Endodermal cell (in vitro differentiated cells): ENCODE data around the gene INPP4B. TPM values are rescaled to one million over a fixed set of nuclear protein-coding genes. Genes with fewer than 3 reads are reported as not detected.

Experiments
- DNase-seq: peaks from one replicate; pipeline ENCODE4 v3.0.0-alpha.2; 2017
- H3K27ac ChIP-seq: 2 replicates; pipeline ENCODE4 v1.5.1; 2013; ENCODE audit warnings: mild to moderate bottlenecking, low read depth, low read length, moderate library complexity
- H3K27me3 ChIP-seq: 2 replicates; pipeline ENCODE4 v1.6.1; 2013; ENCODE audit warnings: mild to moderate bottlenecking, low read length, moderate library complexity; ENCODE audit not compliant: insufficient read depth, control insufficient read depth, poor library complexity, severe bottlenecking
- H3K36me3 ChIP-seq: 2 replicates; pipeline ENCODE4 v1.7.0; 2013; ENCODE audit warnings: mild to moderate bottlenecking, low read length, moderate library complexity; ENCODE audit not compliant: control insufficient read depth, insufficient read depth
- H3K4me1 ChIP-seq: one replicate; pipeline ENCODE4 v1.7.0; 2013; ENCODE audit warnings: low read length; ENCODE audit not compliant: control insufficient read depth, insufficient read depth
- H3K4me3 ChIP-seq: 2 replicates; pipeline ENCODE4 v1.5.1; 2013; ENCODE audit warnings: mild to moderate bottlenecking, low read length, moderate library complexity
- H3K9ac ChIP-seq: 2 replicates; pipeline ENCODE4 v1.6.1; 2013; ENCODE audit warnings: mild to moderate bottlenecking, low read length, moderate library complexity; ENCODE audit not compliant: poor library complexity, severe bottlenecking; ENCODE audit errors: extremely low read depth
- H3K9me3 ChIP-seq: 2 replicates; pipeline ENCODE4 v1.6.1; 2013; ENCODE audit warnings: mild to moderate bottlenecking, low read length, moderate library complexity; ENCODE audit not compliant: control insufficient read depth
- H3K27ac Mint-ChIP-seq: 2 replicates; pipeline ENCODE4 v1.8.0; 2020; ENCODE audit warnings: mixed read lengths
- H3K27me3 Mint-ChIP-seq: 2 replicates; pipeline ENCODE4 v1.8.0; 2021; ENCODE audit warnings: mild to moderate bottlenecking, mixed read lengths; ENCODE audit not compliant: insufficient read depth
- H3K36me3 Mint-ChIP-seq: 2 replicates; pipeline ENCODE4 v1.8.0; 2020; ENCODE audit warnings: low read depth, mixed read lengths
- H3K4me1 Mint-ChIP-seq: 2 replicates; pipeline ENCODE4 v1.8.0; 2020; ENCODE audit warnings: mixed read lengths
- H3K4me3 Mint-ChIP-seq: 2 replicates; pipeline ENCODE4 v1.8.0; 2020; ENCODE audit warnings: mild to moderate bottlenecking, moderate library complexity, mixed read lengths
- H3K9me3 Mint-ChIP-seq: 2 replicates; pipeline ENCODE4 v1.8.0; 2020; ENCODE audit warnings: mild to moderate bottlenecking, mixed read lengths
- CTCF ChIP-seq: fragments of 200-600 bp; sonication (generic); conservative IDR thresholded peaks from 2 replicates; pipeline ENCODE4 v1.5.0; 2021; ENCODE audit warnings: antibody characterized with exemption, mild to moderate bottlenecking
- WGBS, 2 experiments: methylation state at CpG; one replicate each; pipeline versions ENCODE4 v1.1.5 to v1.1.7; 2013; ENCODE audit warnings: missing lambda C conversion rate in 2 of 2, mixed read lengths in 1 of 2; ENCODE audit not compliant: insufficient coverage in 1 of 2, insufficient read length in 1 of 2; 5-methylcytosine and 5-hydroxymethylcytosine counted together
- total RNA-seq, 2 donors: library from RNA; stranded (reverse); fragmentation: NEBNext Ultra II Directional in 1 of 2; extraction: Animal tissue kit (Norgen Biotek cat#: 25700) in 1 of 2; gene quantifications; 2 replicates in 1 of 2; 3 replicates in 1 of 2; pipeline ENCODE4 v1.2.1, GENCODE V29; 2021

The INPP4B gene
- total RNA-seq, 2 donors from 2014 or later: 0.64 to 0.66 TPM

DNA sequence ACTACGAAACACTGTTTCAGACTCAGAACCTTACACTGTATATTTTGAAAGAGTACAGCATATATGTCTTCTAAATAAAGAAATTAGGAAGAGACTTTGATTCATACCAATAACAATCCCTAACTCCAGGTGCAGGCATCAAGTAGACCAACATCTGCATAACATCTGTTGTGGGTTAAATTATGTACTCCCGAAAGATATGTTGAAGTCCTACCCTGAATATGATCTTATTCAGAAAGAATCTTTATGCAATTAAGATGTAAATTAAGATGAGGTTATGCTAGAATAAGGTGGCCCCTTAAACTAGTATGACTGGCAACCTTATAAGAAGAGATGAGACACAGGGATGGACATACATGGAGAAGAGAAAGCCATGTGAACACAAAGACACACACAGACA is 117.9 kb downstream of the INPP4B start:
- TF ChIP-seq CTCF: no peak
- WGBS, 2 experiments: 88% methylated on average over 2 of the region's 2 CpGs; no CpG with 5 or more reads in 1 of the 2 experiments

GRCh38 chr4:142727149-142727548 is 119.0 kb downstream of the INPP4B start:
- H3K9me3 ChIP-seq: no peaks in the 10 kb centered on the region
- no peak overlapping the region for H3K27ac Mint-ChIP-seq
- no peak for TF ChIP-seq CTCF
- no peak overlapping the region for H3K4me3 Mint-ChIP-seq
- no peak overlapping the region for H3K9ac ChIP-seq
- H3K9me3 Mint-ChIP-seq: no peaks in the 10 kb centered on the region
- H3K36me3 ChIP-seq: no peaks in the 10 kb centered on the region
- H3K4me1 ChIP-seq: no peaks in the 10 kb centered on the region
- no peak overlapping the region for H3K27ac ChIP-seq
- no peaks in the 10 kb centered on the region for H3K4me1 Mint-ChIP-seq
- no peak overlapping the region for H3K4me3 ChIP-seq
- H3K36me3 Mint-ChIP-seq: no peaks in the 10 kb centered on the region
- peaks cover 10% of the 10 kb centered on the region for H3K27me3 Mint-ChIP-seq
- WGBS, 2 experiments: 84% methylated on average over 3 of the region's 3 CpGs; no CpG with 5 or more reads in 1 of the 2 experiments
- no peak for DNase-seq
- H3K27me3 ChIP-seq: no peaks in the 10 kb centered on the region

More for the DNA sequence above, 117.9 kb downstream of the INPP4B start:
- H3K9ac ChIP-seq: no peak overlapping the region
- no peaks in the 10 kb centered on the region for H3K36me3 Mint-ChIP-seq
- H3K27me3 Mint-ChIP-seq: peaks cover 10% of the 10 kb centered on the region
- H3K36me3 ChIP-seq: no peaks in the 10 kb centered on the region
- no peak overlapping the region for H3K4me3 ChIP-seq
- H3K9me3 ChIP-seq: no peaks in the 10 kb centered on the region
- no peaks in the 10 kb centered on the region for H3K4me1 Mint-ChIP-seq
- no peaks in the 10 kb centered on the region for H3K27me3 ChIP-seq
- no peak overlapping the region for H3K27ac ChIP-seq
- DNase-seq: no peak
- H3K4me3 Mint-ChIP-seq: no peak overlapping the region
- no peaks in the 10 kb centered on the region for H3K9me3 Mint-ChIP-seq
- no peak overlapping the region for H3K27ac Mint-ChIP-seq
- no peaks in the 10 kb centered on the region for H3K4me1 ChIP-seq

DNA sequence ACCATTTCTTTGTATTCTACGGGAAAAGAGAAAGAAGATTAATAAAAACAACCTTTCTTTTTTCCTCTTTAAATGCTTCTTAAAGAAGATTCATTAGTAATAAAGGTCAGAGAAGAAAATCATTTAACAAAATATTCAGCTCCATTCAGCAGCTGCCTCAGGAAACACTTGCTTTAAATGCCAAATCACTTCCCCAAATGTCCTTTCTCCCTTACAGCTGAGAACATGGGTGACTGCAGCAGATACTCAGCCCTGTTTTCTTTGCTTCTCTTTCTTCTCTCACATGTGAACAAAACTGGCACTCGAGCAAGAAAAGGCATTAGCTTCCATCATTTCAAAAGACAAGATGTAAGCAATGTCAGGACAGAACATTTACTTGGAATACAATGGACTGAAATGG is 120.2 kb downstream of the INPP4B start:
- Histone ChIP-seq H3K27me3 (no peaks in the 10 kb centered on the region), H3K36me3 (no peaks in the 10 kb centered on the region), H3K9me3 (no peaks in the 10 kb centered on the region), H3K4me1 (no peaks in the 10 kb centered on the region), H3K27ac (no peak overlapping the region), H3K9ac (no peak overlapping the region), H3K4me3 (no peak overlapping the region)
- Mint-ChIP-seq H3K4me3 (no peak overlapping the region), H3K27ac (no peak overlapping the region), H3K27me3 (peaks cover 8% of the 10 kb centered on the region), H3K4me1 (no peaks in the 10 kb centered on the region), H3K36me3 (no peaks in the 10 kb centered on the region), H3K9me3 (no peaks in the 10 kb centered on the region)
- 88 to 100% methylated on average over 1 to 2 of the region's 2 CpGs for WGBS, 2 experiments
- DNase-seq: no peak
- no peak for TF ChIP-seq CTCF
